ENCODE results near the gene GRID1.

The GRID1 gene

GRCh38 chr10:86202226-86202735 lies 164.3 kb downstream of the GRID1 start:
- DNase-seq, result no peak

GRCh38 chr10:86200867-86201266 lies 165.7 kb downstream of the GRID1 start:
- DNase-seq, result no peak

- DNase-seq, result no peak
Measured at GRCh38 chr10:86200269-86200668, 166.3 kb downstream of the GRID1 start.

- no peak for DNase-seq
Measured at GRCh38 chr10:86199041-86199440, 167.6 kb downstream of the GRID1 start.

- DNase-seq, result no peak
Measured at GRCh38 chr10:86198271-86198670, 168.3 kb downstream of the GRID1 start.

GRCh38 chr10:86197166-86197790 lies 169.3 kb downstream of the GRID1 start:
- no peak for DNase-seq

GRCh38 chr10:86195521-86196157 lies 171.0 kb downstream of the GRID1 start:
- no peak for DNase-seq

GRCh38 chr10:86194684-86195083 lies 171.9 kb downstream of the GRID1 start:
- DNase-seq, result no peak

- no peak for DNase-seq
Measured at GRCh38 chr10:86193841-86194240, 172.8 kb downstream of the GRID1 start.

- DNase-seq, result no peak
Measured at GRCh38 chr10:86192691-86193090, 173.9 kb downstream of the GRID1 start.

GRCh38 chr10:86192147-86192546 lies 174.4 kb downstream of the GRID1 start:
- DNase-seq, result no peak

GRCh38 chr10:86191686-86192085 lies 174.9 kb downstream of the GRID1 start:
- DNase-seq, result no peak

GRCh38 chr10:86191166-86191565 lies 175.4 kb downstream of the GRID1 start:
- no peak for DNase-seq

GRCh38 chr10:86190291-86190690 lies 176.3 kb downstream of the GRID1 start:
- no peak for DNase-seq

- no peak for DNase-seq
Measured at GRCh38 chr10:86189891-86190290, 176.7 kb downstream of the GRID1 start.

- no peak for DNase-seq
Measured at GRCh38 chr10:86188796-86189558, 177.6 kb downstream of the GRID1 start.

GRCh38 chr10:86188326-86188725 lies 178.3 kb downstream of the GRID1 start:
- DNase-seq, result no peak

GRCh38 chr10:86187499-86188239 lies 178.9 kb downstream of the GRID1 start:
- DNase-seq, result no peak

GRCh38 chr10:86186633-86187032 lies 180.0 kb downstream of the GRID1 start:
- DNase-seq, result no peak

GRCh38 chr10:86182595-86182994 lies 184.0 kb downstream of the GRID1 start:
- no peak for DNase-seq

GRCh38 chr10:86182150-86182549 lies 184.4 kb downstream of the GRID1 start:
- DNase-seq, result no peak

- no peak for DNase-seq
Measured at GRCh38 chr10:86180861-86181260, 185.7 kb downstream of the GRID1 start.

- DNase-seq, result no peak
Measured at GRCh38 chr10:86179961-86180360, 186.6 kb downstream of the GRID1 start.
